Suprapubic skin (tissue), 4 donors: ENCODE results near the gene SH3PXD2B. TPM values are rescaled to one million over a fixed set of nuclear protein-coding genes. Genes with fewer than 3 reads are reported as not detected.
"Not testable (repeated sequence)": the region's sequence is repeated elsewhere in the genome, so short reads cannot be mapped to it uniquely, and the experiment has no call there.

Experiments
- DNase-seq, 2 donors: peaks; one replicate each; pipeline ENCODE4 v3.0.0-alpha.2; 2019; ENCODE audit warnings: low spot score in 2 of 2
- H3K27ac ChIP-seq: fragments of 200-600 bp; sonication (generic); one replicate; pipeline ENCODE4 v1.5.1; 2019
- H3K27me3 ChIP-seq: fragments of 200-600 bp; sonication (generic); one replicate; pipeline ENCODE4 v1.5.1; 2019
- H3K36me3 ChIP-seq: fragments of 200-600 bp; sonication (generic); one replicate; pipeline ENCODE4 v1.5.1; 2019
- H3K4me1 ChIP-seq: fragments of 200-600 bp; sonication (generic); one replicate; pipeline ENCODE4 v1.5.1; 2019
- H3K4me3 ChIP-seq: fragments of 200-600 bp; sonication (generic); one replicate; pipeline ENCODE4 v1.5.1; 2019; ENCODE audit warnings: mild to moderate bottlenecking
- H3K9me3 ChIP-seq: fragments of 200-600 bp; sonication (generic); one replicate; pipeline ENCODE4 v1.5.1; 2019
- EP300 ChIP-seq: sonication (generic); formaldehyde crosslinking; IDR thresholded peaks from one replicate; pipeline ENCODE4 v1.6.1; 2017; ENCODE audit warnings: antibody characterized with exemption
- POLR2A ChIP-seq, 2 donors: fragments of 450-650 bp; IDR thresholded peaks; one replicate each; pipeline ENCODE4 v1.6.1; 2017; ENCODE audit warnings: antibody characterized with exemption in 2 of 2, mild to moderate bottlenecking in 2 of 2, moderate library complexity in 2 of 2
- POLR2AphosphoS5 ChIP-seq, 3 donors: sonication (generic); formaldehyde crosslinking; IDR thresholded peaks; one replicate each; pipeline ENCODE4 v1.6.1; 2017; ENCODE audit warnings: antibody characterized with exemption in 3 of 3
- WGBS: methylation state at CpG from one replicate; pipeline ENCODE4 v1.1.5; 2018; 5-methylcytosine and 5-hydroxymethylcytosine counted together
- total RNA-seq, 4 donors: library from RNA; depleted of rRNA; stranded (reverse); fragments of >200 nt; gene quantifications; one replicate each; pipeline ENCODE4 v1.1.0, GENCODE V29; 2016
- TF ChIP-seq, protein P1 (sequence below), 2 donors: fragments of 200-600 bp in 1 of 2; fragments of 450-650 bp in 1 of 2; sonication (generic) in 1 of 2; IDR thresholded peaks; one replicate each; pipeline ENCODE4 v1.5.1; 2016 to 2019; ENCODE audit warnings: antibody characterized with exemption in 2 of 2, mild to moderate bottlenecking in 1 of 2, moderate library complexity in 1 of 2

SH3PXD2B gene
- total RNA-seq, 4 donors from 2014 or later, result 29.1 to 42.1 (median 31.3) TPM

DNA sequence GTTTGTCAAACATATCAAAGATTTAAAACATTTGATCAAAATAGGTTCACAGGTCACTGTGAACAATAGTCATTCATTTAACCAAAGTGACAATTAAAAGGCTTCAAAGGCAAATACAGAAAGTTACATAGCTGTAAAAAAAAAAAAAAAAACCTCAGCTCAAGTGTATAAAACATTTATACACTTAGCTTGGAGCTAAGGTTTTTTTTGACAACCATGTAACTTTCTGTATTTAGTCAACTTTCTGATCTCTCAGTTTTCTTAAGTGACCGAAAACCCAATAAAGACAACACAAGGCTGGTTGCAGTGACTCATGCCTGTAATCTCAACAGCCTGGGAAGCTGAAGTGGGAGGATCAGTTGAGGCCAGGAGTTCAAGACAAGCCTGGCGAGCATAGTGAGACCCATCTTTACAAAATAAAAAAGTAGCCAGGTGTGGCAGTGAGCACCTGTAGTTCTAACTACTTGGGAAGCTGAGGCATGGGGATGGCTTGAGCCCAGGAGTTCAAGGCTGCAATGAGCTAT, 154.3 kb downstream of the SH3PXD2B start:
- no peak overlapping the region for H3K4me3 ChIP-seq
- no peaks in the 10 kb centered on the region for H3K9me3 ChIP-seq
- 93% methylated on average over 2 of the region's 2 CpGs for WGBS
- no peak overlapping the region for H3K27ac ChIP-seq
- TF ChIP-seq POLR2A (IDR thresholded peaks at IDR 0.05), result no peak
- no peak for TF ChIP-seq EP300
- TF ChIP-seq, protein P1, sequence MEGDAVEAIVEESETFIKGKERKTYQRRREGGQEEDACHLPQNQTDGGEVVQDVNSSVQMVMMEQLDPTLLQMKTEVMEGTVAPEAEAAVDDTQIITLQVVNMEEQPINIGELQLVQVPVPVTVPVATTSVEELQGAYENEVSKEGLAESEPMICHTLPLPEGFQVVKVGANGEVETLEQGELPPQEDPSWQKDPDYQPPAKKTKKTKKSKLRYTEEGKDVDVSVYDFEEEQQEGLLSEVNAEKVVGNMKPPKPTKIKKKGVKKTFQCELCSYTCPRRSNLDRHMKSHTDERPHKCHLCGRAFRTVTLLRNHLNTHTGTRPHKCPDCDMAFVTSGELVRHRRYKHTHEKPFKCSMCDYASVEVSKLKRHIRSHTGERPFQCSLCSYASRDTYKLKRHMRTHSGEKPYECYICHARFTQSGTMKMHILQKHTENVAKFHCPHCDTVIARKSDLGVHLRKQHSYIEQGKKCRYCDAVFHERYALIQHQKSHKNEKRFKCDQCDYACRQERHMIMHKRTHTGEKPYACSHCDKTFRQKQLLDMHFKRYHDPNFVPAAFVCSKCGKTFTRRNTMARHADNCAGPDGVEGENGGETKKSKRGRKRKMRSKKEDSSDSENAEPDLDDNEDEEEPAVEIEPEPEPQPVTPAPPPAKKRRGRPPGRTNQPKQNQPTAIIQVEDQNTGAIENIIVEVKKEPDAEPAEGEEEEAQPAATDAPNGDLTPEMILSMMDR (IDR thresholded peaks at IDR 0.05), result no peak
- no peak for TF ChIP-seq POLR2AphosphoS5 (IDR thresholded peaks at IDR 0.05)
- no peaks in the 10 kb centered on the region for H3K27me3 ChIP-seq
- H3K4me1 ChIP-seq, result no peaks in the 10 kb centered on the region
- no peaks in the 10 kb centered on the region for H3K36me3 ChIP-seq
- DNase-seq, result no peak

DNA sequence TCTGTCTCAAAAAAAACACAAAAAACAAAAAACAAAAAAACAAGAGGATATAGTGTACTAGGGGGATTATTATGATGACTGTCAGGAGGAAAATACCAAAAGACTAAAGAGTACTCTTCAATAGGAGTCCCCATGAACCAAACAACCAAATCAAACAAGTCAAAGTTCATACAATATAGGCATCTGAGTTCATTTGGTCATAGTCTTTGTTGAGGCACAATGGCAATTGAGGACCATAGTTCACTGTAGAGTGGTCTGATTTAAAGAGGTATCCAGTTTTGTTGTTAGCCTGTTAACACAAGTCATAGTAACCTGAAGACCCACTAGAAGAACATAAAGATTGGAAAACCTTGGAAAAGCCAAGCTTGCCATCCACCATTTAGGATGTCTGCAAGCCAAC, 159.5 kb downstream of the SH3PXD2B start:
- Histone ChIP-seq H3K9me3 (no peaks in the 10 kb centered on the region), H3K4me1 (peaks cover 7% of the 10 kb centered on the region), H3K4me3 (no peak overlapping the region), H3K27me3 (no peaks in the 10 kb centered on the region), H3K36me3 (no peaks in the 10 kb centered on the region), H3K27ac (no peak overlapping the region)
- no peak for DNase-seq
- TF ChIP-seq EP300 (no peak), POLR2A (IDR thresholded peaks at IDR 0.05) (no peak), POLR2AphosphoS5 (IDR thresholded peaks at IDR 0.05) (no peak)
- TF ChIP-seq, protein P1 (IDR thresholded peaks at IDR 0.05), result no peak

- H3K9me3 ChIP-seq, result no peaks in the 10 kb centered on the region
- no peak for DNase-seq
- H3K4me1 ChIP-seq, result peaks cover 7% of the 10 kb centered on the region
- no peaks in the 10 kb centered on the region for H3K27me3 ChIP-seq
- no peak for TF ChIP-seq POLR2AphosphoS5 (IDR thresholded peaks at IDR 0.05)
- no peak for TF ChIP-seq EP300
- TF ChIP-seq, protein P1 (IDR thresholded peaks at IDR 0.05), result no peak
- TF ChIP-seq POLR2A (IDR thresholded peaks at IDR 0.05), result no peak
- no peaks in the 10 kb centered on the region for H3K36me3 ChIP-seq
- no peak overlapping the region for H3K4me3 ChIP-seq
- H3K27ac ChIP-seq, result no peak overlapping the region
- 83% methylated on average over 2 of the region's 2 CpGs for WGBS
Observed at GRCh38 chr5:172293745-172294342, 160.5 kb downstream of the SH3PXD2B start.

- Histone ChIP-seq H3K4me3 (no peak overlapping the region), H3K9me3 (no peaks in the 10 kb centered on the region), H3K27ac (no peak overlapping the region), H3K27me3 (no peaks in the 10 kb centered on the region), H3K4me1 (peaks cover 7% of the 10 kb centered on the region), H3K36me3 (no peaks in the 10 kb centered on the region)
- 27% methylated on average over 5 of the region's 5 CpGs for WGBS
- peak in 1 of 2 donors; percentile 74 for DNase-seq
- no peak for TF ChIP-seq POLR2A (IDR thresholded peaks at IDR 0.05)
- TF ChIP-seq, protein P1 (IDR thresholded peaks at IDR 0.05), result peak; percentile 73 to 89
- TF ChIP-seq POLR2AphosphoS5 (IDR thresholded peaks at IDR 0.05), result peak in 1 of 3 donors; percentile 40
- TF ChIP-seq EP300, result no peak
Observed at GRCh38 chr5:172293054-172293744, 161.1 kb downstream of the SH3PXD2B start.

- not testable (repeated sequence) for H3K36me3 ChIP-seq, H3K4me1 ChIP-seq, H3K27ac ChIP-seq, H3K27me3 ChIP-seq, DNase-seq, H3K9me3 ChIP-seq, H3K4me3 ChIP-seq
- WGBS, result 88% methylated on average over 5 of the region's 5 CpGs
Observed at GRCh38 chr5:172291837-172292236, 162.5 kb downstream of the SH3PXD2B start.
